ENCODE data around the gene ATG12. TPM values are rescaled to one million over a fixed set of nuclear protein-coding genes. Genes with fewer than 3 reads are reported as not detected.

ATG12 gene
- total and polyA plus RNA-seq, 2 experiments from 2014 or later = 66.0 to 85.7 TPM

- Histone ChIP-seq H3K4me2 (peak overlapping the region; percentile 40), H2AFZ (no peak overlapping the region), H3K4me1 (ENCODE audit: insufficient read depth) (peaks cover 3% of the 10 kb centered on the region), H4K20me1 (ENCODE audit: insufficient read depth, poor library complexity, severe bottlenecking) (no peaks in the 10 kb centered on the region), H3K27ac (peak overlapping the region; percentile 43), H3K9me3 (ENCODE audit: low read depth) (no peaks in the 10 kb centered on the region), H3K79me2 (no peaks in the 10 kb centered on the region), H3K27me3 (no peaks in the 10 kb centered on the region), H3K9me2 (replicated peaks; ENCODE audit: insufficient read depth) (no peaks in the 10 kb centered on the region), H3K36me3 (replicated peaks; ENCODE audit: insufficient read depth, low read depth) (no peaks in the 10 kb centered on the region), H3K4me3 (no peak overlapping the region)
- no peak for DNase-seq (ENCODE audit: low spot score)
- 92% methylated on average over 2 of the region's 2 CpGs for WGBS (ENCODE audit: low lambda C conversion rate, missing lambda C conversion rate)
- TF ChIP-seq EZH2phosphoT487 (IDR thresholded peaks at IDR 0.05; ENCODE audit: low read depth, severe bottlenecking, unreplicated experiment) = no peak
- no peak for TF ChIP-seq EZH2 (IDR thresholded peaks at IDR 0.05; ENCODE audit: borderline replicate concordance)
- TF ChIP-seq CTCF (IDR thresholded peaks at IDR 0.05; ENCODE audit: poor library complexity) = no peak
Measured at GRCh38 chr5:115807654-115808052, 33.7 kb downstream of the ATG12 start.

- TF ChIP-seq CTCF (IDR thresholded peaks at IDR 0.05; ENCODE audit: poor library complexity) = no peak
- TF ChIP-seq EZH2phosphoT487 (IDR thresholded peaks at IDR 0.05; ENCODE audit: low read depth, severe bottlenecking, unreplicated experiment) = no peak
- TF ChIP-seq EZH2 (IDR thresholded peaks at IDR 0.05; ENCODE audit: borderline replicate concordance) = no peak
- Histone ChIP-seq H3K36me3 (replicated peaks; ENCODE audit: insufficient read depth, low read depth) (no peaks in the 10 kb centered on the region), H3K4me1 (ENCODE audit: insufficient read depth) (peaks cover 3% of the 10 kb centered on the region), H3K4me3 (no peak overlapping the region), H3K9me3 (ENCODE audit: low read depth) (no peaks in the 10 kb centered on the region), H3K79me2 (no peaks in the 10 kb centered on the region), H3K9me2 (replicated peaks; ENCODE audit: insufficient read depth) (no peaks in the 10 kb centered on the region), H4K20me1 (ENCODE audit: insufficient read depth, poor library complexity, severe bottlenecking) (no peaks in the 10 kb centered on the region), H3K27me3 (no peaks in the 10 kb centered on the region), H3K27ac (peak overlapping the region; percentile 43), H2AFZ (no peak overlapping the region), H3K4me2 (peak overlapping the region; percentile 40)
- WGBS (ENCODE audit: low lambda C conversion rate, missing lambda C conversion rate) = 47% methylated on average over 2 of the region's 2 CpGs
- DNase-seq (ENCODE audit: low spot score) = peak; percentile 12
Measured at GRCh38 chr5:115806986-115807653, 34.2 kb downstream of the ATG12 start.

- Histone ChIP-seq H3K4me3 (no peak overlapping the region), H3K27ac (no peak overlapping the region), H3K79me2 (no peaks in the 10 kb centered on the region), H2AFZ (no peak overlapping the region), H3K9me2 (replicated peaks; ENCODE audit: insufficient read depth) (no peaks in the 10 kb centered on the region), H3K9me3 (ENCODE audit: low read depth) (no peaks in the 10 kb centered on the region), H3K4me1 (ENCODE audit: insufficient read depth) (no peaks in the 10 kb centered on the region), H3K27me3 (no peaks in the 10 kb centered on the region), H3K4me2 (no peak overlapping the region), H3K36me3 (replicated peaks; ENCODE audit: insufficient read depth, low read depth) (no peaks in the 10 kb centered on the region), H4K20me1 (ENCODE audit: insufficient read depth, poor library complexity, severe bottlenecking) (no peaks in the 10 kb centered on the region)
- DNase-seq (ENCODE audit: low spot score) = no peak
- 42% methylated on average over 1 of the region's 1 CpG for WGBS (ENCODE audit: low lambda C conversion rate, missing lambda C conversion rate)
- TF ChIP-seq EZH2phosphoT487 (IDR thresholded peaks at IDR 0.05; ENCODE audit: low read depth, severe bottlenecking, unreplicated experiment) (no peak), CTCF (IDR thresholded peaks at IDR 0.05; ENCODE audit: poor library complexity) (no peak), EZH2 (IDR thresholded peaks at IDR 0.05; ENCODE audit: borderline replicate concordance) (no peak)
Measured at GRCh38 chr5:115801984-115802383, 39.4 kb downstream of the ATG12 start.

Measured in hepatocyte (in vitro differentiated cells).